ENCODE data around the gene HNRNPF. TPM values are rescaled to one million over a fixed set of nuclear protein-coding genes. Genes with fewer than 3 reads are reported as not detected.

The HNRNPF gene
- total RNA-seq, 1 experiment from 2014 or later, result 423 TPM

GRCh38 chr10:43372765-43373361, 36.1 kb downstream of the HNRNPF start:
- no peak overlapping the region for H3K27ac Mint-ChIP-seq (ENCODE audit: unreplicated experiment)
- H3K27me3 Mint-ChIP-seq (ENCODE audit: insufficient read depth, unreplicated experiment), result no peaks in the 10 kb centered on the region
- ChIA-PET CTCF (no interaction called here), POLR2A (interaction anchor here (0.6 kb wide), 1 partner anchor 8 kb away, joined by 5 read pairs; no protein-coding TSS in a partner anchor)
- Histone ChIP-seq H3K9me3 (no peaks in the 10 kb centered on the region), H3K27me3 (replicated peaks; ENCODE audit: control insufficient read depth, insufficient read depth, low read length) (no peaks in the 10 kb centered on the region), H3K36me3 (ENCODE audit: control insufficient read depth, insufficient read depth, low read length) (no peaks in the 10 kb centered on the region), H3K4me1 (peaks cover 28% of the 10 kb centered on the region), H3K4me3 (ENCODE audit: low read depth, low read length) (no peak overlapping the region)
- H3K36me3 Mint-ChIP-seq (ENCODE audit: insufficient read depth, unreplicated experiment), result peaks cover 5% of the 10 kb centered on the region
- no peak for DNase-seq
- no peak overlapping the region for H3K4me3 Mint-ChIP-seq (ENCODE audit: unreplicated experiment)
- H3K9me3 Mint-ChIP-seq (ENCODE audit: unreplicated experiment), result no peaks in the 10 kb centered on the region
- no peak for TF ChIP-seq CTCF (IDR thresholded peaks at IDR 0.05; ENCODE audit: insufficient read depth in 1 of 2, low read depth in 1 of 2, low read length in 1 of 2, severe bottlenecking in 1 of 2, unreplicated experiment in 1 of 2)
- peaks cover 36% of the 10 kb centered on the region for H3K4me1 Mint-ChIP-seq (ENCODE audit: low read depth, unreplicated experiment)
- intact Hi-C loops (cut with micrococcal nuclease; ENCODE audit: unreplicated experiment), result no loop called here
- BruUV-seq (replicated peaks), result no TSS peak

DNA sequence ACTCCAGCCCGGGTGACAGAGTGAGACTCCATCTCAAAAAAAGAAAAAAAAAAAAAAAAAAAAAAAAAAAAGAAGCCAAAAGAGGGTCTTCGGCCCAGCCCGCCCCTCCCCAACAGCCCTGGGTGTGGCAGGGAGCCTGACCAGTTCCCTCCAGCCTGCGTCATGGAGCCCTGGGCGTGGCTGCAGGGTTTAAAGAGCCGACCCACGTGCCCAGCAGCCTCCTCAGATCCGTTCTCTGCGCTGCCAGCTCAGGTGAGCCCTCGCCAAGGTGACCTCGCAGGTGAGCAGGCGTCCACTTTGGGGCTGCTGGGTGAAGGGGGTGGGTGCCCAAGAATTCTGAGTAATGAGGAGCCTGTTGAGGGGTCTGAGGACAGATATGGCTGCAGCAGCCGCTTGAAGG, 37.6 kb downstream of the HNRNPF start, which contains the start of gene FXYD4:
Gene FXYD4 (plus strand): TSS at position 219 of the 400 bp plus-strand sequence. CDS start 2,111 bp downstream, outside the sequence.
- Histone ChIP-seq H3K4me3 (ENCODE audit: low read depth, low read length) (no peak within 1 kb of the TSS), H3K27me3 (replicated peaks; ENCODE audit: control insufficient read depth, insufficient read depth, low read length) (no peaks in the 10 kb centered on the region)
- H3K36me3 Mint-ChIP-seq (ENCODE audit: insufficient read depth, unreplicated experiment), result no peaks in the 10 kb centered on the region

GRCh38 chr10:43370671-43371215, 38.2 kb downstream of the HNRNPF start:
- Histone ChIP-seq H3K9me3 (no peaks in the 10 kb centered on the region), H3K4me3 (ENCODE audit: low read depth, low read length) (no peak overlapping the region), H3K27me3 (replicated peaks; ENCODE audit: control insufficient read depth, insufficient read depth, low read length) (no peaks in the 10 kb centered on the region), H3K4me1 (peaks cover 7% of the 10 kb centered on the region), H3K36me3 (ENCODE audit: control insufficient read depth, insufficient read depth, low read length) (no peaks in the 10 kb centered on the region)
- ChIA-PET POLR2A (no interaction called here), CTCF (no interaction called here)
- no TSS peak for BruUV-seq (replicated peaks)
- H3K9me3 Mint-ChIP-seq (ENCODE audit: unreplicated experiment), result no peaks in the 10 kb centered on the region
- peaks cover 14% of the 10 kb centered on the region for H3K4me1 Mint-ChIP-seq (ENCODE audit: low read depth, unreplicated experiment)
- DNase-seq, result no peak
- intact Hi-C loops (cut with micrococcal nuclease; ENCODE audit: unreplicated experiment), result no loop called here
- no peak for TF ChIP-seq CTCF (IDR thresholded peaks at IDR 0.05; ENCODE audit: insufficient read depth in 1 of 2, low read depth in 1 of 2, low read length in 1 of 2, severe bottlenecking in 1 of 2, unreplicated experiment in 1 of 2)
- no peak overlapping the region for H3K27ac Mint-ChIP-seq (ENCODE audit: unreplicated experiment)
- no peaks in the 10 kb centered on the region for H3K27me3 Mint-ChIP-seq (ENCODE audit: insufficient read depth, unreplicated experiment)
- no peaks in the 10 kb centered on the region for H3K36me3 Mint-ChIP-seq (ENCODE audit: insufficient read depth, unreplicated experiment)
- H3K4me3 Mint-ChIP-seq (ENCODE audit: unreplicated experiment), result no peak overlapping the region

More for the DNA sequence above, 37.6 kb downstream of the HNRNPF start, which contains the start of gene FXYD4:
- DNase-seq, result no peak
- TF ChIP-seq CTCF (IDR thresholded peaks at IDR 0.05; ENCODE audit: insufficient read depth in 1 of 2, low read depth in 1 of 2, low read length in 1 of 2, severe bottlenecking in 1 of 2, unreplicated experiment in 1 of 2), result no peak
- Mint-ChIP-seq H3K27ac (ENCODE audit: unreplicated experiment) (no peak within 1 kb of the TSS), H3K4me3 (ENCODE audit: unreplicated experiment) (no peak within 1 kb of the TSS), H3K4me1 (ENCODE audit: low read depth, unreplicated experiment) (peaks cover 21% of the 10 kb centered on the region), H3K27me3 (ENCODE audit: insufficient read depth, unreplicated experiment) (no peaks in the 10 kb centered on the region), H3K9me3 (ENCODE audit: unreplicated experiment) (no peaks in the 10 kb centered on the region)
- H3K9me3 ChIP-seq, result no peaks in the 10 kb centered on the region
- BruUV-seq (replicated peaks), result no TSS peak
- POLR2A ChIA-PET, result no interaction called here
- peaks cover 14% of the 10 kb centered on the region for H3K4me1 ChIP-seq
- CTCF ChIA-PET, result no interaction called here
- intact Hi-C loops (cut with micrococcal nuclease; ENCODE audit: unreplicated experiment), result no loop called here
- H3K36me3 ChIP-seq (ENCODE audit: control insufficient read depth, insufficient read depth, low read length), result no peaks in the 10 kb centered on the region
